Measurements from ENCODE around the gene TMEM220. TPM values are rescaled to one million over a fixed set of nuclear protein-coding genes. Genes with fewer than 3 reads are reported as not detected.
"Not testable (repeated sequence)": the region's sequence is repeated elsewhere in the genome, so short reads cannot be mapped to it uniquely, and the experiment has no call there.

The TMEM220 gene
- total RNA-seq, 5 donors from 2014 or later (not counting 1 experiment from before 2014, with no cell fraction given): 1.8 to 4.7 (median 3.5) TPM

GRCh38 chr17:10695875-10696407 lies 33.9 kb downstream of the TMEM220 start:
- POLR2A ChIA-PET: interaction anchor here in 1 of 2 donors (0.6 kb wide), 2 partner anchors 18 to 34 kb away, joined by 3 to 5 read pairs; partner anchors contain the start of gene TMEM220
- not testable (repeated sequence) for ATAC-seq (replicated peaks in 1 of 4)

GRCh38 chr17:10687499-10687898 lies 42.3 kb downstream of the TMEM220 start:
- H3K4me3 Mint-ChIP-seq: no peak overlapping the region
- H3K9me3 Mint-ChIP-seq: no peaks in the 10 kb centered on the region
- H3K27ac Mint-ChIP-seq: no peak overlapping the region
- no peaks in the 10 kb centered on the region for H3K4me1 ChIP-seq (ENCODE audit: control insufficient read depth in 1 of 2, extremely low read depth in 1 of 2, insufficient read depth in 2 of 2, low read length in 2 of 2)
- H3K4me3 ChIP-seq (ENCODE audit: control insufficient read depth in 1 of 2, extremely low read depth in 1 of 2, low read length in 1 of 2): no peak overlapping the region
- no peaks in the 10 kb centered on the region for H3K27me3 ChIP-seq (replicated peaks in 1 of 2; ENCODE audit: control insufficient read depth in 2 of 2, extremely low read depth in 1 of 2, insufficient read depth in 2 of 2, low read length in 1 of 2)
- ChIA-PET POLR2A (no interaction called here), CTCF (no interaction called here)
- WGBS (ENCODE audit: insufficient coverage): no CpG with 5 or more reads among the region's 2 CpGs
- DNase-seq (no peak), ATAC-seq (replicated peaks in 1 of 4) (no peak)
- H3K27me3 Mint-ChIP-seq: no peaks in the 10 kb centered on the region
- peaks cover 68% of the 10 kb centered on the region for H3K36me3 Mint-ChIP-seq
- H3K27ac ChIP-seq (ENCODE audit: low read length): no peak overlapping the region
- peaks cover 2 to 59% of the 10 kb centered on the region in 2 donors for H3K36me3 ChIP-seq (ENCODE audit: control insufficient read depth in 2 of 2, extremely low read depth in 1 of 2, insufficient read depth in 1 of 2, low read length in 1 of 2)
- peaks cover 28 to 40% (median 30%) of the 10 kb centered on the region in 3 donors for H3K4me1 Mint-ChIP-seq
- no peaks in the 10 kb centered on the region for H3K9me3 ChIP-seq

More at GRCh38 chr17:10695875-10696407, 33.9 kb downstream of the TMEM220 start:
- DNase-seq; H3K27me3 ChIP-seq (replicated peaks in 1 of 2; ENCODE audit: control insufficient read depth in 2 of 2, extremely low read depth in 1 of 2, insufficient read depth in 2 of 2, low read length in 1 of 2); H3K9me3 ChIP-seq; H3K27ac ChIP-seq (ENCODE audit: low read length); H3K27me3 Mint-ChIP-seq; H3K4me3 ChIP-seq (ENCODE audit: control insufficient read depth in 1 of 2, extremely low read depth in 1 of 2, low read length in 1 of 2); H3K27ac Mint-ChIP-seq; H3K9me3 Mint-ChIP-seq: not testable (repeated sequence)
- Mint-ChIP-seq H3K4me1 (peaks cover 57 to 64% (median 63%) of the 10 kb centered on the region in 3 donors), H3K4me3 (peak overlapping the region; percentile 93 to 96 (median 93)), H3K36me3 (peaks cover 35% of the 10 kb centered on the region)
- WGBS (ENCODE audit: insufficient coverage): 86% methylated on average over 5 of the region's 17 CpGs
- Histone ChIP-seq H3K36me3 (ENCODE audit: control insufficient read depth in 2 of 2, extremely low read depth in 1 of 2, insufficient read depth in 1 of 2, low read length in 1 of 2) (peaks cover 2 to 25% of the 10 kb centered on the region in 2 donors), H3K4me1 (ENCODE audit: control insufficient read depth in 1 of 2, extremely low read depth in 1 of 2, insufficient read depth in 2 of 2, low read length in 2 of 2) (peaks cover 23 to 28% of the 10 kb centered on the region in 2 experiments)
- CTCF ChIA-PET: interaction anchor here in 1 of 2 donors (0.6 kb wide), 1 partner anchor 1285 kb away, joined by 3 read pairs; no protein-coding TSS in a partner anchor

DNA sequence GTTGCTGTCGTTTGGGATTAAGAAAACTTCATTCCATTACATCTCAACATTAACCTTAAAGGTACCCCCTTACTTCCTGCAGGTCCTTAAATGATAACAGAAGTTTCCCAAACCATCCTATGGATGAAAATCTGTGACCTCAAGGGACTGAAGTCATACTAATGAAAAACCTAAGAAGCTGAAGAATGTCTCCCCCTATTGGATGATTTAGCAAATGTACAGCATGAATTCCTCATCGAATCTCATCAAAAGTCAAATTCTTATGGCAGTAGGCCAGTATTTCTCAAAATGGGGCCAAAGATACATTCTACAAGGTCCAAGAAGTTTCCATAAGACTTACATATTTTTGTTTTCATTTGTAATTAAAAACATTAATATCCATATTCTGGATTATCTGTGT lies 46.0 kb downstream of the TMEM220 start:
- Mint-ChIP-seq H3K36me3 (peaks cover 63% of the 10 kb centered on the region), H3K27me3 (no peaks in the 10 kb centered on the region), H3K9me3 (no peaks in the 10 kb centered on the region), H3K4me1 (peaks cover 6 to 21% (median 7%) of the 10 kb centered on the region in 3 donors), H3K4me3 (no peak overlapping the region), H3K27ac (no peak overlapping the region)
- ATAC-seq (replicated peaks in 1 of 4) (no peak), DNase-seq (peak in 1 of 35 experiments; percentile 34)
- ChIA-PET CTCF (interaction anchor here in 1 of 2 donors (0.6 to 0.9 kb wide), 2 partner anchors 9 to 67 kb away, joined by 3 read pairs; no protein-coding TSS in a partner anchor), POLR2A (no interaction called here)
- H3K27ac ChIP-seq (ENCODE audit: low read length): no peak overlapping the region
- peaks cover under 1 to 71% of the 10 kb centered on the region in 2 donors for H3K36me3 ChIP-seq (ENCODE audit: control insufficient read depth in 2 of 2, extremely low read depth in 1 of 2, insufficient read depth in 1 of 2, low read length in 1 of 2)
- no CpG with 5 or more reads among the region's 2 CpGs for WGBS (ENCODE audit: insufficient coverage)
- H3K4me1 ChIP-seq (ENCODE audit: control insufficient read depth in 1 of 2, extremely low read depth in 1 of 2, insufficient read depth in 2 of 2, low read length in 2 of 2): no peaks in the 10 kb centered on the region
- H3K4me3 ChIP-seq (ENCODE audit: control insufficient read depth in 1 of 2, extremely low read depth in 1 of 2, low read length in 1 of 2): no peak overlapping the region
- H3K9me3 ChIP-seq: no peaks in the 10 kb centered on the region
- H3K27me3 ChIP-seq (replicated peaks in 1 of 2; ENCODE audit: control insufficient read depth in 2 of 2, extremely low read depth in 1 of 2, insufficient read depth in 2 of 2, low read length in 1 of 2): no peaks in the 10 kb centered on the region

DNA sequence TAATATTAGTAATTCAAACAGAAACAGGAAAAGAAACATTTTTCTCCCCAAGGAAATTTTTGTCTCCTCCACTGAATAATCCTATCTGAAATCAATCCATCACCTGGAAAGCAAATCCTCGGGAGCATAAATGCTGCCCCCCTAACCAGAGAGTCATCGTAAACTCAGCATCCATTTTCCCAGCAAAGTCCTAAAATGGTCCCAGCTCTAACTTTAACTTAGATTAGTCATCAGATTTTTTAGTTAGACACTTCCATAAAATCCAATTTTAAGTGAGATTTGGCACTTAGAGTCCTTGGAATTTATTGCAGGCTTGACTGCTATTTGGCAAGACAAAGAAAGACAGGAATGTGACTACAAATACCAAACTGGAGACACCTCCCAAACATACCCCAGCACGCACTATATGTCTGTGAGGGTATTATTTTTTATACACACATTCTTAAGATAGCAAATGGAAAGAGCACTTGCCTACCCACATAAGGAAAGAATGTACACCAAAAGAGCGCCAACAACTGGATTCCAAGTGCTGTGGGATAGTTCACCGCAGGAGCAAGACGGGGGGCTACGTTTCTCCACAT lies 47.9 kb downstream of the TMEM220 start:
- Mint-ChIP-seq H3K4me3 (no peak overlapping the region), H3K27ac (no peak overlapping the region), H3K27me3 (no peaks in the 10 kb centered on the region), H3K36me3 (peaks cover 66% of the 10 kb centered on the region), H3K9me3 (no peaks in the 10 kb centered on the region), H3K4me1 (peaks cover 0 to 13% (median 0%) of the 10 kb centered on the region in 3 donors)
- ChIA-PET POLR2A (no interaction called here), CTCF (no interaction called here)
- no peaks in the 10 kb centered on the region for H3K4me1 ChIP-seq (ENCODE audit: control insufficient read depth in 1 of 2, extremely low read depth in 1 of 2, insufficient read depth in 2 of 2, low read length in 2 of 2)
- H3K9me3 ChIP-seq: no peaks in the 10 kb centered on the region
- H3K27ac ChIP-seq (ENCODE audit: low read length): no peak overlapping the region
- H3K36me3 ChIP-seq (ENCODE audit: control insufficient read depth in 2 of 2, extremely low read depth in 1 of 2, insufficient read depth in 1 of 2, low read length in 1 of 2): peaks cover 0 to 75% of the 10 kb centered on the region in 2 donors
- H3K4me3 ChIP-seq (ENCODE audit: control insufficient read depth in 1 of 2, extremely low read depth in 1 of 2, low read length in 1 of 2): no peak overlapping the region
- no peaks in the 10 kb centered on the region for H3K27me3 ChIP-seq (replicated peaks in 1 of 2; ENCODE audit: control insufficient read depth in 2 of 2, extremely low read depth in 1 of 2, insufficient read depth in 2 of 2, low read length in 1 of 2)
- 93% methylated on average over 5 of the region's 7 CpGs for WGBS (ENCODE audit: insufficient coverage)
- ATAC-seq (replicated peaks in 1 of 4) (no peak), DNase-seq (no peak)

GRCh38 chr17:10674704-10675103 lies 55.1 kb downstream of the TMEM220 start:
- H3K4me3 ChIP-seq (ENCODE audit: control insufficient read depth in 1 of 2, extremely low read depth in 1 of 2, low read length in 1 of 2): no peak overlapping the region
- ChIA-PET CTCF (interaction anchor here in 1 of 2 donors (0.6 to 1.2 kb wide), 2 partner anchors 9 to 170 kb away, joined by 3 to 4 read pairs; no protein-coding TSS in a partner anchor), POLR2A (no interaction called here)
- H3K9me3 Mint-ChIP-seq: no peaks in the 10 kb centered on the region
- H3K4me1 ChIP-seq (ENCODE audit: control insufficient read depth in 1 of 2, extremely low read depth in 1 of 2, insufficient read depth in 2 of 2, low read length in 2 of 2): no peaks in the 10 kb centered on the region
- no peak overlapping the region for H3K27ac ChIP-seq (ENCODE audit: low read length)
- no peaks in the 10 kb centered on the region for H3K9me3 ChIP-seq
- 97% methylated on average over 4 of the region's 4 CpGs for WGBS (ENCODE audit: insufficient coverage)
- H3K27ac Mint-ChIP-seq: no peak overlapping the region
- ATAC-seq (replicated peaks in 1 of 4) (no peak), DNase-seq (no peak)
- H3K36me3 ChIP-seq (ENCODE audit: control insufficient read depth in 2 of 2, extremely low read depth in 1 of 2, insufficient read depth in 1 of 2, low read length in 1 of 2): peaks cover 7 to 21% of the 10 kb centered on the region in 2 donors
- peaks cover 31% of the 10 kb centered on the region for H3K36me3 Mint-ChIP-seq
- H3K27me3 Mint-ChIP-seq: no peaks in the 10 kb centered on the region
- H3K27me3 ChIP-seq (replicated peaks in 1 of 2; ENCODE audit: control insufficient read depth in 2 of 2, extremely low read depth in 1 of 2, insufficient read depth in 2 of 2, low read length in 1 of 2): no peaks in the 10 kb centered on the region
- H3K4me3 Mint-ChIP-seq: no peak overlapping the region
- H3K4me1 Mint-ChIP-seq: no peaks in the 10 kb centered on the region

GRCh38 chr17:10673312-10673711 lies 56.5 kb downstream of the TMEM220 start:
- 98% methylated on average over 12 of the region's 12 CpGs for WGBS (ENCODE audit: insufficient coverage)
- H3K27ac Mint-ChIP-seq: no peak overlapping the region
- H3K36me3 ChIP-seq (ENCODE audit: control insufficient read depth in 2 of 2, extremely low read depth in 1 of 2, insufficient read depth in 1 of 2, low read length in 1 of 2): peaks cover 7 to 13% of the 10 kb centered on the region in 2 donors
- no peak for ATAC-seq (replicated peaks in 1 of 4)
- ChIA-PET POLR2A (no interaction called here), CTCF (no interaction called here)
- H3K4me1 Mint-ChIP-seq: no peaks in the 10 kb centered on the region
- H3K36me3 Mint-ChIP-seq: peaks cover 25% of the 10 kb centered on the region
- no peaks in the 10 kb centered on the region for H3K9me3 Mint-ChIP-seq
- DNase-seq: no peak
- no peaks in the 10 kb centered on the region for H3K27me3 Mint-ChIP-seq
- no peaks in the 10 kb centered on the region for H3K9me3 ChIP-seq
- no peak overlapping the region for H3K4me3 ChIP-seq (ENCODE audit: control insufficient read depth in 1 of 2, extremely low read depth in 1 of 2, low read length in 1 of 2)
- no peak overlapping the region for H3K27ac ChIP-seq (ENCODE audit: low read length)
- H3K4me1 ChIP-seq (ENCODE audit: control insufficient read depth in 1 of 2, extremely low read depth in 1 of 2, insufficient read depth in 2 of 2, low read length in 2 of 2): no peaks in the 10 kb centered on the region
- no peaks in the 10 kb centered on the region for H3K27me3 ChIP-seq (replicated peaks in 1 of 2; ENCODE audit: control insufficient read depth in 2 of 2, extremely low read depth in 1 of 2, insufficient read depth in 2 of 2, low read length in 1 of 2)
- no peak overlapping the region for H3K4me3 Mint-ChIP-seq
